ENCODE measurements around the gene M1AP. TPM values are rescaled to one million over a fixed set of nuclear protein-coding genes. Genes with fewer than 3 reads are reported as not detected.

M1AP gene
- total RNA-seq = not detected in 2 replicates

- no peak for DNase-seq (ENCODE audit: low read depth in 2 of 2)
Observed at GRCh38 chr2:74648009-74648443, at the start of gene M1AP. Gene M1AP (minus strand): TSS chr2:74648330. CDS start chr2:74640275, 8,055 bp downstream.

GRCh38 chr2:74696829-74697228, 48.7 kb upstream of the M1AP start:
- DNase-seq (ENCODE audit: low read depth in 2 of 2) = no peak

GRCh38 chr2:74695663-74696062, 47.5 kb upstream of the M1AP start:
- no peak for DNase-seq (ENCODE audit: low read depth in 2 of 2)

GRCh38 chr2:74694281-74694680, 46.2 kb upstream of the M1AP start:
- DNase-seq (ENCODE audit: low read depth in 2 of 2) = no peak

- DNase-seq (ENCODE audit: low read depth in 2 of 2) = no peak
Observed at GRCh38 chr2:74693668-74694067, 45.5 kb upstream of the M1AP start.

- no peak for DNase-seq (ENCODE audit: low read depth in 2 of 2)
Observed at GRCh38 chr2:74693213-74693612, 45.1 kb upstream of the M1AP start.

GRCh38 chr2:74691929-74692328, 43.8 kb upstream of the M1AP start:
- no peak for DNase-seq (ENCODE audit: low read depth in 2 of 2)

GRCh38 chr2:74690571-74690970, 42.4 kb upstream of the M1AP start:
- DNase-seq (ENCODE audit: low read depth in 2 of 2) = peak; percentile 67 to 69

GRCh38 chr2:74689671-74690070, 41.5 kb upstream of the M1AP start:
- no peak for DNase-seq (ENCODE audit: low read depth in 2 of 2)

- no peak for DNase-seq (ENCODE audit: low read depth in 2 of 2)
Observed at GRCh38 chr2:74688881-74689280, 40.8 kb upstream of the M1AP start.

GRCh38 chr2:74685408-74685807, 37.3 kb upstream of the M1AP start:
- DNase-seq (ENCODE audit: low read depth in 2 of 2) = no peak

GRCh38 chr2:74682501-74682900, 34.4 kb upstream of the M1AP start:
- no peak for DNase-seq (ENCODE audit: low read depth in 2 of 2)

GRCh38 chr2:74679615-74680014, 31.5 kb upstream of the M1AP start:
- DNase-seq (ENCODE audit: low read depth in 2 of 2) = no peak

- DNase-seq (ENCODE audit: low read depth in 2 of 2) = no peak
Observed at GRCh38 chr2:74676331-74676730, 28.2 kb upstream of the M1AP start.

GRCh38 chr2:74675090-74675489, 27.0 kb upstream of the M1AP start:
- no peak for DNase-seq (ENCODE audit: low read depth in 2 of 2)

- no peak for DNase-seq (ENCODE audit: low read depth in 2 of 2)
Observed at GRCh38 chr2:74673826-74674528, 25.8 kb upstream of the M1AP start.

GRCh38 chr2:74671479-74671878, 23.3 kb upstream of the M1AP start:
- DNase-seq (ENCODE audit: low read depth in 2 of 2) = peak in 1 of 2 donors; percentile 45

- no peak for DNase-seq (ENCODE audit: low read depth in 2 of 2)
Observed at GRCh38 chr2:74670263-74670662, 22.1 kb upstream of the M1AP start.

GRCh38 chr2:74668087-74668486, 20.0 kb upstream of the M1AP start:
- no peak for DNase-seq (ENCODE audit: low read depth in 2 of 2)

GRCh38 chr2:74659462-74659861, 11.3 kb upstream of the M1AP start:
- no peak for DNase-seq (ENCODE audit: low read depth in 2 of 2)

- DNase-seq (ENCODE audit: low read depth in 2 of 2) = peak in 1 of 2 donors; percentile 5
Observed at GRCh38 chr2:74658516-74658915, 10.4 kb upstream of the M1AP start.

GRCh38 chr2:74655579-74655978, 7.4 kb upstream of the M1AP start:
- no peak for DNase-seq (ENCODE audit: low read depth in 2 of 2)

GRCh38 chr2:74653985-74654882, 6.1 kb upstream of the M1AP start, which contains the start of gene SEMA4F:
Gene SEMA4F (plus strand): TSS chr2:74654247. CDS start chr2:74654377, 130 bp downstream.
- DNase-seq (ENCODE audit: low read depth in 2 of 2) = peak; percentile 83 to 88
